Natural killer cell (primary cell): Measurements from ENCODE around the gene FOXI1. TPM values are rescaled to one million over a fixed set of nuclear protein-coding genes. Genes with fewer than 3 reads are reported as not detected.

Source experiments
- ATAC-seq, 3 donors: fragments of 150-1000 bp in 2 of 3; fragments of 200-7000 bp in 1 of 3; cut with Tn5 transposase; 1 replicate in 1 of 3; 2 replicates in 2 of 3; pipeline ENCODE4 v1.10.0; 2021; ENCODE audit warnings: mild to moderate bottlenecking in 2 of 3, moderate library complexity in 2 of 3
- DNase-seq, 2 donors: peaks; one replicate each; pipeline versions ENCODE4 v3.0.0 to v3.0.0-alpha.2; 2013 to 2021; ENCODE audit warnings: mixed read lengths in 1 of 2
- H3K27ac ChIP-seq: one replicate; pipeline ENCODE4 v1.5.1; 2013; ENCODE audit warnings: mild to moderate bottlenecking, low read length
- H3K27me3 ChIP-seq: one replicate; pipeline ENCODE4 v1.6.1; 2013; ENCODE audit warnings: low read length; ENCODE audit not compliant: control insufficient read depth, insufficient read depth
- H3K36me3 ChIP-seq: one replicate; pipeline ENCODE4 v1.6.1; 2013; ENCODE audit warnings: low read length; ENCODE audit not compliant: control insufficient read depth, insufficient read depth
- H3K4me1 ChIP-seq: one replicate; pipeline ENCODE4 v1.6.1; 2013; ENCODE audit warnings: low read length; ENCODE audit not compliant: control insufficient read depth, insufficient read depth
- H3K4me3 ChIP-seq: one replicate; pipeline ENCODE4 v1.5.1; 2013; ENCODE audit warnings: low read length
- H3K9me3 ChIP-seq: one replicate; pipeline ENCODE4 v1.6.1; 2013; ENCODE audit warnings: low read length; ENCODE audit not compliant: control insufficient read depth, insufficient read depth
- H3K27ac Mint-ChIP-seq, 2 donors: one replicate each; pipeline ENCODE4 v1.8.0; 2022; ENCODE audit warnings: mild to moderate bottlenecking in 2 of 2, mixed read lengths in 2 of 2, moderate library complexity in 1 of 2
- H3K27me3 Mint-ChIP-seq, 2 donors: one replicate each; pipeline ENCODE4 v1.8.0; 2022; ENCODE audit warnings: low read depth in 2 of 2, mixed read lengths in 2 of 2
- H3K36me3 Mint-ChIP-seq: one replicate; pipeline ENCODE4 v1.8.0; 2022; ENCODE audit warnings: mixed read lengths
- H3K4me1 Mint-ChIP-seq, 2 donors: one replicate each; pipeline ENCODE4 v1.8.0; 2022; ENCODE audit warnings: mixed read lengths in 2 of 2
- H3K4me3 Mint-ChIP-seq: one replicate; pipeline ENCODE4 v1.8.0; 2022; ENCODE audit warnings: mild to moderate bottlenecking, moderate library complexity, mixed read lengths
- H3K9me3 Mint-ChIP-seq, 2 donors: one replicate each; pipeline ENCODE4 v1.8.0; 2022; ENCODE audit warnings: mixed read lengths in 2 of 2
- CTCF ChIP-seq: fragments of 200-600 bp; IDR thresholded peaks from one replicate; pipeline ENCODE4 v1.8.0; 2022; ENCODE audit warnings: antibody characterized with exemption
- WGBS: methylation state at CpG from one replicate; pipeline ENCODE4 v1.1.7; 2013; ENCODE audit warnings: missing lambda C conversion rate; ENCODE audit not compliant: insufficient coverage; 5-methylcytosine and 5-hydroxymethylcytosine counted together
- intact Hi-C: fragments of 100-400 bp; cut with micrococcal nuclease; formaldehyde crosslinking; loops from one replicate; pipeline ENCODE4 v1.14.2; 2022
- total RNA-seq, 4 donors: library from RNA; stranded (reverse); fragments of 120-200 nt in 1 of 4; gene quantifications; one replicate each; pipeline versions ENCODE4 v1.2.3 to v1.2.4, GENCODE V29; 2013 to 2022

Gene FOXI1
- total RNA-seq, 3 donors from 2014 or later (not counting 1 experiment from before 2014, with no cell fraction given) = 0.18 TPM; not detected in 2

- Mint-ChIP-seq H3K9me3 (no peaks in the 10 kb centered on the region), H3K4me1 (no peaks in the 10 kb centered on the region), H3K4me3 (no peak overlapping the region), H3K27me3 (peaks cover 6 to 8% of the 10 kb centered on the region in 2 donors), H3K27ac (no peak overlapping the region), H3K36me3 (no peaks in the 10 kb centered on the region)
- no peaks in the 10 kb centered on the region for H3K4me1 ChIP-seq
- DNase-seq = no peak
- 93% methylated on average over 1 of the region's 4 CpGs for WGBS
- H3K9me3 ChIP-seq = no peaks in the 10 kb centered on the region
- ATAC-seq = no peak
- TF ChIP-seq CTCF = no peak
- H3K27ac ChIP-seq = no peak overlapping the region
- H3K4me3 ChIP-seq = no peak overlapping the region
- H3K27me3 ChIP-seq = no peaks in the 10 kb centered on the region
- no peaks in the 10 kb centered on the region for H3K36me3 ChIP-seq
- intact Hi-C loops = no loop called here
Observed at GRCh38 chr5:170147753-170148264, 42.1 kb downstream of the FOXI1 start.

- no peak for TF ChIP-seq CTCF
- WGBS = 78% methylated on average over 12 of the region's 12 CpGs
- no peaks in the 10 kb centered on the region for H3K9me3 ChIP-seq
- no peaks in the 10 kb centered on the region for H3K9me3 Mint-ChIP-seq
- H3K4me1 ChIP-seq = no peaks in the 10 kb centered on the region
- no peak overlapping the region for H3K27ac Mint-ChIP-seq
- intact Hi-C loops = no loop called here
- no peak for DNase-seq
- H3K36me3 Mint-ChIP-seq = no peaks in the 10 kb centered on the region
- peaks cover 6 to 8% of the 10 kb centered on the region in 2 donors for H3K27me3 Mint-ChIP-seq
- no peaks in the 10 kb centered on the region for H3K36me3 ChIP-seq
- no peak overlapping the region for H3K4me3 ChIP-seq
- no peak overlapping the region for H3K27ac ChIP-seq
- no peaks in the 10 kb centered on the region for H3K27me3 ChIP-seq
- H3K4me3 Mint-ChIP-seq = no peak overlapping the region
- no peaks in the 10 kb centered on the region for H3K4me1 Mint-ChIP-seq
- no peak for ATAC-seq
Observed at GRCh38 chr5:170148430-170149205, 42.9 kb downstream of the FOXI1 start.

- Mint-ChIP-seq H3K4me1 (no peaks in the 10 kb centered on the region), H3K9me3 (no peaks in the 10 kb centered on the region), H3K27ac (no peak overlapping the region), H3K27me3 (peaks cover 6 to 8% of the 10 kb centered on the region in 2 donors), H3K4me3 (no peak overlapping the region), H3K36me3 (no peaks in the 10 kb centered on the region)
- 97% methylated on average over 7 of the region's 7 CpGs for WGBS
- Histone ChIP-seq H3K36me3 (no peaks in the 10 kb centered on the region), H3K27me3 (no peaks in the 10 kb centered on the region), H3K9me3 (no peaks in the 10 kb centered on the region), H3K27ac (no peak overlapping the region), H3K4me3 (no peak overlapping the region), H3K4me1 (no peaks in the 10 kb centered on the region)
- TF ChIP-seq CTCF = no peak
- ATAC-seq (no peak), DNase-seq (no peak)
- intact Hi-C loops = no loop called here
Observed at GRCh38 chr5:170149206-170149515, 43.5 kb downstream of the FOXI1 start.

GRCh38 chr5:170150713-170151096 is 45.0 kb downstream of the FOXI1 start:
- DNase-seq (no peak), ATAC-seq (no peak)
- H3K36me3 ChIP-seq = no peaks in the 10 kb centered on the region
- no peaks in the 10 kb centered on the region for H3K4me1 ChIP-seq
- H3K9me3 ChIP-seq = no peaks in the 10 kb centered on the region
- no peak overlapping the region for H3K27ac Mint-ChIP-seq
- H3K4me3 ChIP-seq = no peak overlapping the region
- no peaks in the 10 kb centered on the region for H3K4me1 Mint-ChIP-seq
- WGBS = 88% methylated on average over 5 of the region's 5 CpGs
- no peaks in the 10 kb centered on the region for H3K27me3 ChIP-seq
- no peaks in the 10 kb centered on the region for H3K36me3 Mint-ChIP-seq
- no peak overlapping the region for H3K4me3 Mint-ChIP-seq
- no peaks in the 10 kb centered on the region for H3K9me3 Mint-ChIP-seq
- H3K27ac ChIP-seq = no peak overlapping the region
- intact Hi-C loops = no loop called here
- no peak for TF ChIP-seq CTCF
- peaks cover 6 to 8% of the 10 kb centered on the region in 2 donors for H3K27me3 Mint-ChIP-seq
